ENCODE results near the gene TMEM121. TPM values are rescaled to one million over a fixed set of nuclear protein-coding genes. Genes with fewer than 3 reads are reported as not detected.
"Not testable (repeated sequence)": the region's sequence is repeated elsewhere in the genome, so short reads cannot be mapped to it uniquely, and the experiment has no call there.

TMEM121 gene
- total RNA-seq, 1 donor from 2014 or later, result 13.9 TPM

GRCh38 chr14:105538481-105539049, 12.2 kb downstream of the TMEM121 start:
- Mint-ChIP-seq H3K27ac (ENCODE audit: unreplicated experiment) (no peak overlapping the region), H3K36me3 (ENCODE audit: low read depth) (no peaks in the 10 kb centered on the region), H3K9me3 (no peaks in the 10 kb centered on the region), H3K4me1 (peaks cover 3% of the 10 kb centered on the region), H3K27me3 (ENCODE audit: low read depth) (peaks cover 55% of the 10 kb centered on the region), H3K4me3 (no peak overlapping the region)
- no peak for DNase-seq (ENCODE audit: low read depth, low spot score)
- TF ChIP-seq CTCF (conservative IDR thresholded peaks at IDR 0.05), result no peak

- Mint-ChIP-seq H3K27me3 (ENCODE audit: low read depth) (peaks cover 46% of the 10 kb centered on the region), H3K4me3 (no peak overlapping the region), H3K9me3 (no peaks in the 10 kb centered on the region), H3K4me1 (no peaks in the 10 kb centered on the region), H3K27ac (ENCODE audit: unreplicated experiment) (no peak overlapping the region), H3K36me3 (ENCODE audit: low read depth) (no peaks in the 10 kb centered on the region)
- no peak for TF ChIP-seq CTCF (conservative IDR thresholded peaks at IDR 0.05)
- DNase-seq (ENCODE audit: low read depth, low spot score), result no peak
Observed at GRCh38 chr14:105540811-105541210, 14.4 kb downstream of the TMEM121 start.

DNA sequence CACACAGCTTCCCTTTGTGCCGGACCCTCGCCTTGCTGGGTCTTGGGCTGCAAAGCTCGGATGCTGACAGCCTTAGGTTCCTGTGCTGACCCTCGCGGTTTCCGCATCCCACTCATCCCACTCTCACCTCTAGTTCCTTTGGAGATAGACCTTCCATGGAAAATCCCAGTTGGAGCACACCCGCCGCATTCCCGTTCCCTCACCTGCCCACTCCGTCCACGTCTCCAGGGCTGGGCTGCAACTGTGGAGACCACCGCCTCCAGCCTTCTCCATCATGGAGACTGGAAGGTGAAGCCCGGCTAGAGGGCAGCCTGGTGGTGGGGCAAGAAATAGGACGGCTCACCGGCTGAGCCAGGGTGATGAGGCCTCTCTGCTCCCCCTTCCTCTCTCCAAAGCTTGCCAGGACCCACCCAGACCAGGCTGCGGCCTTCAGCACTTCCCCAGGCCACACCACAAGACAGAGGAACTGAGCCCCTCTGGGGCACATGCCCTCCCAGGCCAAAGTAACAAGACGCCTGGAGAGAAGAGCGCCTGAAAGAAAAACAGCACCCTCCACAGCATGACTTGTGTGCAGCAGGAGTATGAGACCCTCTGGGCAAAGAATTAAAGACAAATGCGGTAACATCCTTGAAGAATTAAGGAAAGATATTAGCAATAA, 15.0 kb downstream of the TMEM121 start:
- Mint-ChIP-seq H3K4me3 (no peak overlapping the region), H3K9me3 (no peaks in the 10 kb centered on the region)
- TF ChIP-seq CTCF (conservative IDR thresholded peaks at IDR 0.05), result no peak

DNA sequence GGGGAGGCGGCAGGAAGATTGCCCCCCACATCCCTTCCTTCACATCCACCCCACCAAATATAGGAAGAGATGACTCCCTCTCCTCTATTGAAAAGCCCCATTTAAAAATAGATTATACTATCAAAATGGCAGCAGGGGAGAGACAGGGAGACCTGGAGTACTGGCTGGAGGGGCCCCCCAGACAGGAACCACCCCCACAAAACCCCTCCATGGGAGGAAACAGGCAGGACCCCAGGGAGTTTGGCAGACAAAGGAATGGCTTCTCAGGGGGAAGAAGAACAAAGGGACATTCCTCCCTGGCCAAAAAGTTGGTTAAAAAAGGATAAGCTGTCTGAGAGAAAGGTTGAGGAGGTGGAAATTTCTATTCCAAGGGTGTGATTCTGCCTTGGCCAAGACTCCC, 19.3 kb downstream of the TMEM121 start:
- not testable (repeated sequence) for H3K4me3 Mint-ChIP-seq; H3K4me1 Mint-ChIP-seq; H3K36me3 Mint-ChIP-seq (ENCODE audit: low read depth); H3K27ac Mint-ChIP-seq (ENCODE audit: unreplicated experiment); DNase-seq (ENCODE audit: low read depth, low spot score)
- H3K9me3 Mint-ChIP-seq, result peaks cover 13% of the 10 kb centered on the region
- peaks cover 30% of the 10 kb centered on the region for H3K27me3 Mint-ChIP-seq (ENCODE audit: low read depth)

More for the DNA sequence above, 15.0 kb downstream of the TMEM121 start:
- DNase-seq (ENCODE audit: low read depth, low spot score), result no peak
- Mint-ChIP-seq H3K27me3 (ENCODE audit: low read depth) (peaks cover 41% of the 10 kb centered on the region), H3K36me3 (ENCODE audit: low read depth) (no peaks in the 10 kb centered on the region), H3K27ac (ENCODE audit: unreplicated experiment) (no peak overlapping the region), H3K4me1 (no peaks in the 10 kb centered on the region)

DNA sequence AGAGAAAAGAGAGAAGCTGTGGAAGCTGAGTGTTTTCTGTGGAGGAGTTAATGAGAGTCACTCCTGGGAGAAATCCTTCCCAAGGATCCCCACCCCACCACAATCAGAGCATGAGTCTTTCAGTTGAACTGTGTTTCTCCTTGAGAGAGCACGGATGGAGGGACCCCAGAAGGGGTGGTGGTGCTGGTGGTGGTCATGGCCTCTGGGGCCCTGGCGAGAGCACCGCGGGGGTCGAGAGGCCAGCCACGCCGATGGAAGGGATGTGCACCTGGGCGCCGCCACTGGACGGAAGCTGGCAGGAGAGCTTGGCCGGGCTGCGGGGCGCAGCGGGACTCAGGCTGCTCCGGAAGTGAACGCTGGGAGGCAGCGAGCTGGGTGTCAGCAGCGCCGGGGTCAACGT, 20.0 kb downstream of the TMEM121 start:
- peaks cover 26% of the 10 kb centered on the region for H3K27me3 Mint-ChIP-seq (ENCODE audit: low read depth)
- not testable (repeated sequence) for DNase-seq (ENCODE audit: low read depth, low spot score); H3K4me1 Mint-ChIP-seq; H3K4me3 Mint-ChIP-seq; H3K36me3 Mint-ChIP-seq (ENCODE audit: low read depth); H3K27ac Mint-ChIP-seq (ENCODE audit: unreplicated experiment)
- H3K9me3 Mint-ChIP-seq, result peaks cover 13% of the 10 kb centered on the region

DNA sequence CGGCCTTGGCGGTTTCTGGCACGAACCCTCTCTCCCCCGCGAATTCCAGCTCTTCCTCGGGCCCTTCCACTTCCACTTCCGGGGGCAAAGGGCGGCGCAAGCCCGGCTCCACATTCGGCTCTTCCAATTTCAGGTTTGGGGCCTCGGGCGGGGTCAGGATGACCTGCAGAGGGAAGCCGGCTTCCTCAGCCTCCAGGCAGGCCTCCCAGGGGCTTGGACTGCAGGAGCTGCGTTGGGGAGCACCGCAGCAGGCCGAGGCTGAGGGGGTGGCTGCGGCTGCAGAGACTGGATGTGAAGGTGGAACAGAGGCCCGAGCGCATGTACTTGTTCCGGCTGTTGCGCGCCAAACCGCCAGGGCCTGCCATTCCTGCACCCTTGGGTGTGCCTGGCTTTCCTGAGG, 20.7 kb downstream of the TMEM121 start:
- Mint-ChIP-seq H3K9me3 (peaks cover 13% of the 10 kb centered on the region), H3K27me3 (ENCODE audit: low read depth) (peaks cover 22% of the 10 kb centered on the region)
- not testable (repeated sequence) for H3K36me3 Mint-ChIP-seq (ENCODE audit: low read depth); H3K4me3 Mint-ChIP-seq; H3K27ac Mint-ChIP-seq (ENCODE audit: unreplicated experiment); DNase-seq (ENCODE audit: low read depth, low spot score); H3K4me1 Mint-ChIP-seq

- H3K9me3 Mint-ChIP-seq, result peaks cover 13% of the 10 kb centered on the region
- peaks cover 25% of the 10 kb centered on the region for H3K27me3 Mint-ChIP-seq (ENCODE audit: low read depth)
- no peak for TF ChIP-seq CTCF (conservative IDR thresholded peaks at IDR 0.05)
- no peak for DNase-seq (ENCODE audit: low read depth, low spot score)
- H3K4me3 Mint-ChIP-seq, result no peak overlapping the region
- H3K36me3 Mint-ChIP-seq (ENCODE audit: low read depth), result no peaks in the 10 kb centered on the region
- no peaks in the 10 kb centered on the region for H3K4me1 Mint-ChIP-seq
- H3K27ac Mint-ChIP-seq (ENCODE audit: unreplicated experiment), result no peak overlapping the region
Observed at GRCh38 chr14:105547741-105548169, 21.4 kb downstream of the TMEM121 start.

Measured in neural crest cell (in vitro differentiated cells).